Measurements from ENCODE around the gene INPP5D. TPM values are rescaled to one million over a fixed set of nuclear protein-coding genes. Genes with fewer than 3 reads are reported as not detected.

Gene INPP5D
- total RNA-seq, 1 experiment from 2014 or later = 12.7 TPM

- no CpG with 5 or more reads among the region's 13 CpGs for WGBS (ENCODE audit: extremely low coverage, insufficient read length, low lambda C conversion rate)
- Histone ChIP-seq H4K91ac (ENCODE audit: insufficient read length, low read depth, low read length) (no peak within 1 kb of the TSS), H2AFZ (ENCODE audit: low read length) (no peak within 1 kb of the TSS), H2BK20ac (ENCODE audit: low read depth, low read length, poor library complexity, severe bottlenecking) (no peak within 1 kb of the TSS), H3K79me2 (ENCODE audit: insufficient read depth, low read length) (no peaks in the 10 kb centered on the region), H3K23me2 (ENCODE audit: insufficient read length, low read depth, low read length, poor library complexity, severe bottlenecking) (no peaks in the 10 kb centered on the region), H3K27me3 (ENCODE audit: insufficient read depth, low read length) (no peaks in the 10 kb centered on the region), H3K4me1 (ENCODE audit: insufficient read depth, low read length) (no peaks in the 10 kb centered on the region), H4K5ac (ENCODE audit: insufficient read length, low read depth, low read length) (no peak within 1 kb of the TSS), H2BK120ac (ENCODE audit: low read depth, low read length, poor library complexity, severe bottlenecking) (no peak within 1 kb of the TSS), H4K8ac (replicated peaks; ENCODE audit: insufficient read length, low read depth, low read length) (no peak within 1 kb of the TSS), H3K79me1 (ENCODE audit: insufficient read depth, low read depth, low read length, poor library complexity, severe bottlenecking) (no peaks in the 10 kb centered on the region), H3K9me3 (ENCODE audit: control insufficient read depth, low read depth, low read length) (no peaks in the 10 kb centered on the region), H3K27ac (ENCODE audit: insufficient read length, low read depth, low read length) (no peak within 1 kb of the TSS), H3K9ac (ENCODE audit: extremely low read depth, insufficient read length, low read length) (no peak within 1 kb of the TSS), H3T11ph (ENCODE audit: low read length) (no peak within 1 kb of the TSS), H2BK12ac (ENCODE audit: insufficient read length, low read depth, low read length) (no peak within 1 kb of the TSS), H2AK5ac (ENCODE audit: insufficient read length, low read length) (no peak within 1 kb of the TSS), H4K20me1 (ENCODE audit: control insufficient read depth, insufficient read depth, insufficient read length) (no peaks in the 10 kb centered on the region), H2BK5ac (ENCODE audit: insufficient read length, low read length) (no peak within 1 kb of the TSS), H3K56ac (ENCODE audit: insufficient read length, low read depth, low read length) (no peak within 1 kb of the TSS), H3K23ac (ENCODE audit: insufficient read length, low read depth, low read length) (no peak within 1 kb of the TSS), H2BK15ac (ENCODE audit: low read depth, low read length) (no peak within 1 kb of the TSS; the same call in 1 of the 2 replicates), H3K18ac (ENCODE audit: insufficient read length, low read depth, low read length) (no peak within 1 kb of the TSS), H3K14ac (ENCODE audit: insufficient read depth, low read length) (no peak within 1 kb of the TSS; the same call in 1 of the 2 replicates), H3K4ac (ENCODE audit: low read depth, low read length) (no peak within 1 kb of the TSS), H3K4me2 (ENCODE audit: insufficient read depth, insufficient read length, low read length) (no peak within 1 kb of the TSS)
- no peak for TF ChIP-seq CTCF (conservative IDR thresholded peaks at IDR 0.05)
- Mint-ChIP-seq H3K36me3 (ENCODE audit: insufficient read depth in 1 of 3, low read depth in 3 of 3) (peaks cover 0 to 4% (median 0%) of the 10 kb centered on the region in 3 experiments; a peak in 1 of 7 replicates), H3K4me1 (peaks cover 9 to 11% of the 10 kb centered on the region in 2 experiments), H3K9me3 (peaks cover 0 to 3% of the 10 kb centered on the region in 2 experiments; a peak in 1 of 5 replicates), H3K27ac (peak within 1 kb of the TSS in 1 of 3 experiments; percentile 68; a peak in 2 of 7 replicates), H3K27me3 (ENCODE audit: low read depth) (no peaks in the 10 kb centered on the region; the same call in 1 of the 2 replicates), H3K4me3 (no peak within 1 kb of the TSS)
- no peak for DNase-seq
These were observed 27.4 kb upstream of the INPP5D start, which contains the start of gene NEU2 for GRCh38 chr2:233032551-233033320. Gene NEU2 (plus strand): TSS chr2:233032672. CDS start chr2:233032672, 0 bp downstream.
